Lower lobe of right lung (tissue), 2 donors: ENCODE results near the gene SLC25A33. TPM values are rescaled to one million over a fixed set of nuclear protein-coding genes. Genes with fewer than 3 reads are reported as not detected.

ENCODE experiments used
- ATAC-seq, 2 donors: fragments of 200-7000 bp; cut with Tn5 transposase; one replicate each; pipeline ENCODE4 v1.9.1; 2020 to 2022; ENCODE audit warnings: mild to moderate bottlenecking in 2 of 2, moderate library complexity in 2 of 2
- DNase-seq: peaks from one replicate; pipeline ENCODE4 v3.0.0-alpha.2; 2020
- H3K27ac ChIP-seq: fragments of 200-600 bp; one replicate; pipeline ENCODE4 v1.8.0; 2022
- H3K27me3 ChIP-seq: fragments of 200-600 bp; one replicate; pipeline ENCODE4 v1.8.0; 2022; ENCODE audit warnings: low read depth
- H3K36me3 ChIP-seq: fragments of 200-600 bp; one replicate; pipeline ENCODE4 v1.8.0; 2022; ENCODE audit warnings: mild to moderate bottlenecking
- H3K4me1 ChIP-seq: fragments of 200-600 bp; one replicate; pipeline ENCODE4 v1.8.0; 2022
- H3K4me3 ChIP-seq: fragments of 200-600 bp; one replicate; pipeline ENCODE4 v1.8.0; 2022; ENCODE audit warnings: mild to moderate bottlenecking
- H3K9me3 ChIP-seq: fragments of 200-600 bp; one replicate; pipeline ENCODE4 v1.8.0; 2022
- intact Hi-C: fragments of 100-400 bp; cut with DNase I; formaldehyde crosslinking; loops from one replicate; pipeline ENCODE4 v1.11.0; 2022
- total RNA-seq: library from RNA; stranded (reverse); fragmentation: NEBNext Ultra II Directional; extraction: Animal tissue kit (Norgen Biotek cat#: 25700); gene quantifications from one replicate; pipeline ENCODE4 v1.2.1, GENCODE V29; 2021
- TF ChIP-seq, protein P1 (sequence below): fragments of 200-600 bp; IDR thresholded peaks from one replicate; pipeline ENCODE4 v1.8.0; 2022; ENCODE audit warnings: antibody characterized with exemption, mild to moderate bottlenecking
- donor health status: DM: no; HTN: yes; CAD: no; lungs with severe emphysema.

The SLC25A33 gene
- total RNA-seq, 1 donor from 2014 or later: 3.9 TPM

DNA sequence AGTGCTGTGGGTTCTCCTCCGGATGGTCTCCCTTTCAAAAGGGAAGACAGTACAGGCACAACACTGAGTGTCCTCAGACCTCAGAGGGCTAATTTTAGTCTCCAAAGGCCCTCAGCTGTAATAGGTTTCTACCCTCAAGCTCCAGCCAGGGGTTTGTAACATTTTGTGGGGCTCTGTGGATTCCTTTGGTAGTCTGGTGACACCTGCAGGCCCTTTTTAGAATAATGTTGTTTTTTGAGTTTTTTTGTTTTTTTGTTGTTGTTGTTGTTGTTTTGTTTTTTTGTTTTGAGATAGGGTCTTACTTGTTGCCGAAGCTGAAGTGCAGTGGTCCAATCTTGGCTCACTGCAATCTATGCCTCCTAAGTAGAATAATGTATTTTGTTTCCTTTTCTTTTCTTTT, 34.5 kb downstream of the SLC25A33 start:
- no peaks in the 10 kb centered on the region for H3K9me3 ChIP-seq
- peaks cover 35% of the 10 kb centered on the region for H3K36me3 ChIP-seq
- no peak overlapping the region for H3K4me3 ChIP-seq
- TF ChIP-seq, protein P1, sequence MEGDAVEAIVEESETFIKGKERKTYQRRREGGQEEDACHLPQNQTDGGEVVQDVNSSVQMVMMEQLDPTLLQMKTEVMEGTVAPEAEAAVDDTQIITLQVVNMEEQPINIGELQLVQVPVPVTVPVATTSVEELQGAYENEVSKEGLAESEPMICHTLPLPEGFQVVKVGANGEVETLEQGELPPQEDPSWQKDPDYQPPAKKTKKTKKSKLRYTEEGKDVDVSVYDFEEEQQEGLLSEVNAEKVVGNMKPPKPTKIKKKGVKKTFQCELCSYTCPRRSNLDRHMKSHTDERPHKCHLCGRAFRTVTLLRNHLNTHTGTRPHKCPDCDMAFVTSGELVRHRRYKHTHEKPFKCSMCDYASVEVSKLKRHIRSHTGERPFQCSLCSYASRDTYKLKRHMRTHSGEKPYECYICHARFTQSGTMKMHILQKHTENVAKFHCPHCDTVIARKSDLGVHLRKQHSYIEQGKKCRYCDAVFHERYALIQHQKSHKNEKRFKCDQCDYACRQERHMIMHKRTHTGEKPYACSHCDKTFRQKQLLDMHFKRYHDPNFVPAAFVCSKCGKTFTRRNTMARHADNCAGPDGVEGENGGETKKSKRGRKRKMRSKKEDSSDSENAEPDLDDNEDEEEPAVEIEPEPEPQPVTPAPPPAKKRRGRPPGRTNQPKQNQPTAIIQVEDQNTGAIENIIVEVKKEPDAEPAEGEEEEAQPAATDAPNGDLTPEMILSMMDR: peak; percentile 32
- intact Hi-C loops: loop anchor here (10.0 kb wide), 1 partner anchor 79 kb away; no protein-coding TSS in a partner anchor
- no peak overlapping the region for H3K27ac ChIP-seq
- no peaks in the 10 kb centered on the region for H3K27me3 ChIP-seq
- no peaks in the 10 kb centered on the region for H3K4me1 ChIP-seq
- DNase-seq (no peak), ATAC-seq (no peak)

DNA sequence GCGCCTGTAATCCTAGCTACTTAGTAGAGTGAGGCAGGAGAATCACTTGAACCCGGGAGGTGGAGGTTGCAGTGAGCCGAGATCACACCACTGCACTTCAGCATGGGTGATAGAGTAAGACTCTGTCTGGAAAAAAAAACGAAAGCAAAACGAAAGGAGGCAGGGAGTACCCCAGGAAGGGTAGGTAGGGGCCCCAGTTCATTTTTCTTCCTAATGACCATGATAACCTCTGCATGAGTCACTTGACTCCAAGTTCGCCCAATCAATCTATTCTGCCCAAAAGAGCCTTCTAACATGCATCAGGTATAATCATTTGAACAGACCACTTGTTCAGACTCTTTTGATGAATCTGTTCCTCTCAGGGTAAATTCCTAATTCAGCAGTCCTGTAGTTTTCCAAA, 36.2 kb downstream of the SLC25A33 start:
- H3K9me3 ChIP-seq: no peaks in the 10 kb centered on the region
- ATAC-seq (no peak), DNase-seq (no peak)
- intact Hi-C loops: loop anchor here (10.0 kb wide), 1 partner anchor 81 kb away; no protein-coding TSS in a partner anchor
- H3K4me1 ChIP-seq: no peaks in the 10 kb centered on the region
- TF ChIP-seq, protein P1: no peak
- H3K4me3 ChIP-seq: no peak overlapping the region
- H3K36me3 ChIP-seq: peaks cover 52% of the 10 kb centered on the region
- H3K27ac ChIP-seq: no peak overlapping the region
- H3K27me3 ChIP-seq: no peaks in the 10 kb centered on the region

DNA sequence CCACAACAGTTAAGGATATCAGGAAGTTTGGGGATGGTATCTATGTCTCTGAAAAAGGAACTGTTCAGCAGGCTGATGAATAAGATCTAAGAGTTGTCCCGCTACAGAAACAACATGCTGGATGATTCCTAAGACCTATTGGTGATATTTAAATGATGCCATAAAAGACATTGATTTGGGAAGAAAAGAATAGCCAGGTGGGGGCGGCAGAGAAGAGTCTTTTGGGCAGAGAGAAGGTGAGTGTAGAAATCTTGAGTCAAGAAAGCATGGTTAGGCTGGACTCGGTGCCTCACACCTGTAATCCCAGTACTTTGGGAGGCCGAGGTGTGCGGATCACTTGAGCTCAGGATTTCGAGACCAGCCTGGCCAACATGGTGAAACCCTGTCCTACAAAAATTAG, 37.6 kb downstream of the SLC25A33 start:
- ATAC-seq (no peak), DNase-seq (no peak)
- Histone ChIP-seq H3K36me3 (peaks cover 60% of the 10 kb centered on the region), H3K27ac (no peak overlapping the region), H3K9me3 (no peaks in the 10 kb centered on the region), H3K4me1 (no peaks in the 10 kb centered on the region), H3K27me3 (no peaks in the 10 kb centered on the region), H3K4me3 (no peak overlapping the region)
- intact Hi-C loops: loop anchor here (10.0 kb wide), 1 partner anchor 82 kb away; no protein-coding TSS in a partner anchor
- TF ChIP-seq, protein P1: no peak

DNA sequence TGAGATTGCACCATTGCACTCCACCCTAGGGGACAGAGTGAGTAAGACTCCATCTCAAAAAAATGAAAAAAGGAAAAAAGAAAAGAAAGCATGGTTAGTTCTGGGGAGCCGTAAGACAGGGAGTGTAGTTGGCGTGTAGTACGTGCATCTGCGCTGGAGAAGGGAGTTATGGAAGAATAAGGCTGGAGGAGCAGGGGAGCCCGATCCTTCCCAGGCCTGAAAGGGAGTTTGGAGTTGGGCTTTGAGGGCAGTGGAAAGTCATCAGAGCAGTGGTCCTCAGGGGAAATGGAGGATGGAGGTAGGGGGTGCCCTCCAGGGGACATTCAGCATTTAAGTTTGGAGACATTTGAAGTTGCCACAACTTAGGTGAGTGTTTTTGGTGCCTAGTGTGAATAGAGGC, 38.2 kb downstream of the SLC25A33 start:
- no peak overlapping the region for H3K4me3 ChIP-seq
- no peaks in the 10 kb centered on the region for H3K9me3 ChIP-seq
- no peak for DNase-seq
- H3K27me3 ChIP-seq: no peaks in the 10 kb centered on the region
- no peak for ATAC-seq
- intact Hi-C loops: loop anchor here (10.0 kb wide), 1 partner anchor 83 kb away; no protein-coding TSS in a partner anchor
- TF ChIP-seq, protein P1: no peak
- H3K36me3 ChIP-seq: peaks cover 64% of the 10 kb centered on the region
- H3K27ac ChIP-seq: no peak overlapping the region
- no peaks in the 10 kb centered on the region for H3K4me1 ChIP-seq

DNA sequence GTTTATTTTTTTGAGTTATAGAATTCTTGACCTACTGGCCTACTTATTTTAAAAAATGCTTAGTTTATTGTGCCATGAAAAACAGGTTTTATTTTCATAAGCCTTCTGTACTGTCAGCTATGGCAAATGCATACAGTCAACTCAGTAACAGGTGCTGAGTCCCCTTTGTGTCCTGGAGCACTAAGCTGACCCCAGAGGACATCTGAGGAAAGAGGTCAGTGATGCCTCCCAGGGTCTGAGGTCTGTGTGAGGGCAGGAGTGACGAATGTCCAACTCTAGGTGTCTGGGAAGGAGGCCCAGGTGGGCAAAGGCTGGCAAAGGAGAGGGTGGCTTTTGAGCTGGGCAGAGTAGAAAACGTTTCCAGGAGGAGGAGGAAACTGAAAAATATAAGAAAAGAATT, 41.7 kb downstream of the SLC25A33 start:
- H3K27ac ChIP-seq: no peak overlapping the region
- no peaks in the 10 kb centered on the region for H3K9me3 ChIP-seq
- TF ChIP-seq, protein P1: no peak
- no peaks in the 10 kb centered on the region for H3K27me3 ChIP-seq
- no peaks in the 10 kb centered on the region for H3K4me1 ChIP-seq
- H3K4me3 ChIP-seq: no peak overlapping the region
- intact Hi-C loops: no loop called here
- H3K36me3 ChIP-seq: peaks cover 60% of the 10 kb centered on the region
- DNase-seq: no peak
- ATAC-seq: no peak
